ENCODE results near the gene ABR.

GRCh38 chr17:1196946-1197345, 17.2 kb upstream of the ABR start:
- TF ChIP-seq CTCF (IDR thresholded peaks at IDR 0.05) (no peak), REST (IDR thresholded peaks at IDR 0.05; ENCODE audit: insufficient read depth in 1 of 2, low read depth in 2 of 2, low read length in 1 of 2) (no peak), POLR2AphosphoS5 (IDR thresholded peaks at IDR 0.05; ENCODE audit: low read depth, low read length) (no peak), TCF7L2 (IDR thresholded peaks at IDR 0.05; ENCODE audit: low read depth, low read length) (no peak)
